Measurements from ENCODE around the gene RNU5B-1. TPM values are rescaled to one million over a fixed set of nuclear protein-coding genes. Genes with fewer than 3 reads are reported as not detected.

RNU5B-1 gene
- total RNA-seq, 2 donors from 2014 or later: 26.1 TPM; not detected in 1

DNA sequence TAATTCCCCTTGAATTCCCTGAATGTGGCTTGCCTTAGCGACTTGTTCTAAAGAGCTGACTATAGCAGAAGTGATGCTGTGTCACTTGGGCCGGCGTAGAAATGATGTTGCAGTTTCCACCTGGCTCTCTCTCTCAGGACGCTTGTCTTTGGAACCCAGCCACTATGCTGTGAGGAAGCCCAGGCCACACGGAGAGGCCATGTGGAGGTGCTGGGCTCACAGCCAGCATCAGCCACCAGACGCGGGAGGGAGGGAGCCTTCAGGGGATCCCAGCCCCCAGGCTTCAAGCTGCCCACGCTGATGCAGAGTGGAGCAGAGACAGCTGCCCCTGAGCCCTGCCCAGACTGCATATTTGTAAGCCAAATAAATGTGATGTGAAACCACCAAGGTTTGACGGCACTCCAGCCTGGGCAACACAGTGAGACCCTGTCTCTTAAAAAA, 18.6 kb downstream of the RNU5B-1 start:
- H3K36me3 ChIP-seq: no peaks in the 10 kb centered on the region
- no peak overlapping the region for H3K9ac ChIP-seq (ENCODE audit: low read depth in 2 of 2, low read length in 2 of 2)
- TF ChIP-seq, protein P1, sequence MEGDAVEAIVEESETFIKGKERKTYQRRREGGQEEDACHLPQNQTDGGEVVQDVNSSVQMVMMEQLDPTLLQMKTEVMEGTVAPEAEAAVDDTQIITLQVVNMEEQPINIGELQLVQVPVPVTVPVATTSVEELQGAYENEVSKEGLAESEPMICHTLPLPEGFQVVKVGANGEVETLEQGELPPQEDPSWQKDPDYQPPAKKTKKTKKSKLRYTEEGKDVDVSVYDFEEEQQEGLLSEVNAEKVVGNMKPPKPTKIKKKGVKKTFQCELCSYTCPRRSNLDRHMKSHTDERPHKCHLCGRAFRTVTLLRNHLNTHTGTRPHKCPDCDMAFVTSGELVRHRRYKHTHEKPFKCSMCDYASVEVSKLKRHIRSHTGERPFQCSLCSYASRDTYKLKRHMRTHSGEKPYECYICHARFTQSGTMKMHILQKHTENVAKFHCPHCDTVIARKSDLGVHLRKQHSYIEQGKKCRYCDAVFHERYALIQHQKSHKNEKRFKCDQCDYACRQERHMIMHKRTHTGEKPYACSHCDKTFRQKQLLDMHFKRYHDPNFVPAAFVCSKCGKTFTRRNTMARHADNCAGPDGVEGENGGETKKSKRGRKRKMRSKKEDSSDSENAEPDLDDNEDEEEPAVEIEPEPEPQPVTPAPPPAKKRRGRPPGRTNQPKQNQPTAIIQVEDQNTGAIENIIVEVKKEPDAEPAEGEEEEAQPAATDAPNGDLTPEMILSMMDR (IDR thresholded peaks at IDR 0.05): no peak
- no peak for DNase-seq
- intact Hi-C loops (cut with DNase I): no loop called here
- H3K27ac ChIP-seq: no peak overlapping the region
- H3K27me3 ChIP-seq: no peaks in the 10 kb centered on the region
- H3K4me1 ChIP-seq: no peaks in the 10 kb centered on the region
- H3K9me3 ChIP-seq: no peaks in the 10 kb centered on the region
- H3K4me3 ChIP-seq: no peak overlapping the region

DNA sequence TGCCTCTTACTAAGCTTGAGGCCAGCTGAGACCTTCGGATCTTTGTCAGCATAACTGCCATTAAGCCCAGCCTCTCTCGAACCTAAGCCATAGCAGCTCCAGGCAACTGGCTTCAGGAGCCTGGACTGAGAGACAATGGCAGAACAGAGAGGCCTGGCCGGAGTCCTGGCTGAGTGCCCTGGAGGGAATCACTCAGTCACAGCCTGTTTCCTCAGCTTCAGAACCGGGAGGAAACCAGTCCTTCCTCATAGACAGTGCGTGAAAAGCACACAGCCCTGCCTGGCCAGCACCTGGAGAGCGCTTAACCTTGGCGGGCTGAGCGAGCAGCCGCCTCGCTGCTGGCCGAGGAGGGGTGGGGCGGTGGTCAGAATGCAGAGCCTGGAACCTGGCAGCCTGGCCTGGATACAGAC, 21.6 kb downstream of the RNU5B-1 start:
- TF ChIP-seq, protein P1 (IDR thresholded peaks at IDR 0.05): no peak
- Histone ChIP-seq H3K4me3 (no peak overlapping the region), H3K4me1 (no peaks in the 10 kb centered on the region), H3K9me3 (no peaks in the 10 kb centered on the region), H3K27me3 (no peaks in the 10 kb centered on the region), H3K9ac (ENCODE audit: low read depth in 2 of 2, low read length in 2 of 2) (no peak overlapping the region), H3K27ac (no peak overlapping the region), H3K36me3 (no peaks in the 10 kb centered on the region)
- intact Hi-C loops (cut with DNase I): no loop called here
- no peak for DNase-seq

DNA sequence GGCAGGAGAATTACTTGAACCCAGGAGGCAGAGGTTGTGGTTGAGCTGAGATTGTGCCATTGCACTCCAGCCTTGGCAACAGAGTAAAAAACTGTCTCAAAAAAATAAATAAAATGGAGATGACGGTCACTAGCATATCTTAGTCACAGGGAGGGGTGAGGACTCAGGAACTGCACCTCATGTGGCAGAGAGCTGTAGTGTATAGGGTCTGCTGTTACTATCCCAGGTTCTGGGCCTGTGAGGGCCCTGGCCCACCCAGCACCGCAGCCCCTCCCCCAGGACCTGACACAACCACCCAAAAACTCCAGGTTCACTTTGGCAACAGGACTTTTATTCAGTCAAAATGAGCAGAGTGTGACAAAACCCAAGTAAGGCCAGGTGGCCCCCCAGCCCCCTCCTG, 22.3 kb downstream of the RNU5B-1 start:
- no peaks in the 10 kb centered on the region for H3K4me1 ChIP-seq
- TF ChIP-seq, protein P1 (IDR thresholded peaks at IDR 0.05): no peak
- no peaks in the 10 kb centered on the region for H3K9me3 ChIP-seq
- no peak overlapping the region for H3K27ac ChIP-seq
- no peak overlapping the region for H3K4me3 ChIP-seq
- no peak for DNase-seq
- intact Hi-C loops (cut with DNase I): no loop called here
- no peaks in the 10 kb centered on the region for H3K36me3 ChIP-seq
- H3K27me3 ChIP-seq: no peaks in the 10 kb centered on the region
- H3K9ac ChIP-seq (ENCODE audit: low read depth in 2 of 2, low read length in 2 of 2): no peak overlapping the region

DNA sequence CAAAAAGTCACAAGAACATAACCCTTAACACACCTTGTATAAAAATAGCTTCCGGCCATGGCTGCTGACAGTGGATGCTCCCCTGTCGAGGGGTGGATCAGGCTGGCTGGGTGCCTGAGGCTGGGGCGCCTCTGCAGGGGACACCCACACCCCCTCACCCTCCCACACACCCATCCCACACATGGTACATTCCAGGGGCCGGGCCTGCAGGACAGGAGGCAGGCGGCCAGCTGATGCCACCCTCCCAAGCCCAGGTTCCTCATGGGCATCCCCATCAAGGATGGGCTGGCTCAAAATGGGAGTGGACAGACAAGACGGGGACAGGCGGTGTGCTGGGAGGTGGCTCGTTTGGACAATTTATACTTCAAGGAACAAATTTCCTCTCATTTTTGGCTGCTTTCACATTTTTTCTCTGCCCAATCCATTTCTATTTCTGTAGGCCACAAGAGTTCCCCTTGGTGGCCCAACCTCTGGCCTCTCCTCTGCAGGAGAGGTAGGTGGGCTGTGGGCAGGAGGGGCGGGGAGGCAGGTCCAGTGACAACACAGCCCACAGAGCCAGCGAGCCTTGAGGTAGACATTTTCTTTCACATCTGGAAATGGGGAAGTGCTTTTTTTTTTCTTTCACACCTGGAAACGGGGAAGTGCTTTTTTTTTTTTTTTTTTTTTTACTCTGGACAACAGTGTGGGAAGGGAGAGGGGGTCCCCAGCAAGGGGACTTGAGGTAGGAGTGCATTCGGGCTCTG, 23.3 kb downstream of the RNU5B-1 start:
- Histone ChIP-seq H3K4me1 (no peaks in the 10 kb centered on the region), H3K36me3 (no peaks in the 10 kb centered on the region), H3K9ac (ENCODE audit: low read depth in 2 of 2, low read length in 2 of 2) (no peak overlapping the region), H3K27me3 (no peaks in the 10 kb centered on the region), H3K9me3 (no peaks in the 10 kb centered on the region), H3K4me3 (no peak overlapping the region), H3K27ac (no peak overlapping the region)
- intact Hi-C loops (cut with DNase I): no loop called here
- TF ChIP-seq, protein P1 (IDR thresholded peaks at IDR 0.05): no peak
- no peak for DNase-seq

DNA sequence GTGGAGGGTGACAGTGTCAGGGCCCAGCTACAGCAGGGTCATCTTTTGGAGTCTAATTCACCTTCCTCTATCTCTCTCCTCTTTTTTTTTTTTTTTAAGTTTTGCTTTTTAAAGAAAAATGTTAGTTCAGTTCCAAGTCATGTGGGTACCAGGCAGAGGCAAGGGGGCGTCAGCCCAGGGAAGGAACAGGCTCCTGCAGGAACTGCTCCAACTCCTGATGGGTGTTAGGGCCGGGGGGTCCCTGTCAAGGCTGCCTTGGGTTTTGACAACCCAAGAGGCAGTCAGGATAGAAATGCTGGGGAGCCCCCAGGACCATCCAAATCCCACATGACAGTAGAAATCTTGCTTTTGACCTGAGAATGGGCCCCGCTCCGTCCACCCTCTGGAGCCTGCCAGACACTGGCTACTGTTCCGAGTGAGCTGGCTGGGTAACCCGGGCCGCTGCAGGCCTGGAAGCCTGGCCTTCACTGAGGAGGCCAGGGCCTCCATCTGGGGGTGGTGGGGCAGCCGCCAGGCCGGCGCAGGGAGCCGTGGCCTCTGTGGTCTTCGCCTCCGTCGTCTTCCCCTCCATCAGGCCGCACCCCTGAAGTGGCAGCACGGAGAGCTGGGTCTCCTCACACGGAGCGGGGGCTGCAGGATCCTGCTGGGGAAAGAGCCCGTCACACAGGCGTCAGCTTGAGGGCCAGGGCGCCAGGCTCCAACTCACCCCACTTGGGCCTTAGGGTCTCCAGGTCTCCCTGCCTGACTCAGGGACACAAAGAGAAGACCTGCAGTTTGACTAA, 24.2 kb downstream of the RNU5B-1 start:
- Histone ChIP-seq H3K4me1 (no peaks in the 10 kb centered on the region), H3K9me3 (no peaks in the 10 kb centered on the region), H3K9ac (ENCODE audit: low read depth in 2 of 2, low read length in 2 of 2) (no peak overlapping the region), H3K4me3 (no peak overlapping the region), H3K27ac (no peak overlapping the region), H3K36me3 (no peaks in the 10 kb centered on the region), H3K27me3 (no peaks in the 10 kb centered on the region)
- TF ChIP-seq, protein P1 (IDR thresholded peaks at IDR 0.05): no peak
- intact Hi-C loops (cut with DNase I): no loop called here
- no peak for DNase-seq
